Karpas-422 (cell line): ENCODE measurements around the gene EIF5A. TPM values are rescaled to one million over a fixed set of nuclear protein-coding genes. Genes with fewer than 3 reads are reported as not detected.
A peak's percentile ranks its signal among the peaks of the same experiment; 100 is the strongest.

Experiments used
- DNase-seq: peaks from one replicate; pipeline ENCODE4 v3.0.0-alpha.2; 2015
- H2AFZ ChIP-seq: fragments of 200-600 bp; sonication (generic); 2 replicates; pipeline ENCODE4 v1.6.1; 2014; ENCODE audit warnings: antibody characterized with exemption, low read length, mixed read lengths
- H3K27ac ChIP-seq: fragments of 200-600 bp; sonication (generic); 2 replicates; pipeline ENCODE4 v1.5.1; 2014; ENCODE audit warnings: mild to moderate bottlenecking, low read length, moderate library complexity
- H3K27me3 ChIP-seq: fragments of 200-600 bp; sonication (generic); 2 replicates; pipeline ENCODE4 v1.6.1; 2014; ENCODE audit warnings: low read length, mixed read lengths
- H3K36me3 ChIP-seq: fragments of 200-600 bp; sonication (generic); 2 replicates; pipeline ENCODE4 v1.6.1; 2014; ENCODE audit warnings: low read length, mixed read lengths; ENCODE audit not compliant: insufficient read depth
- H3K4me1 ChIP-seq: fragments of 200-600 bp; sonication (generic); 2 replicates; pipeline ENCODE4 v1.6.1; 2014; ENCODE audit warnings: mild to moderate bottlenecking, low read length, mixed read lengths
- H3K4me2 ChIP-seq: fragments of 200-600 bp; sonication (generic); 2 replicates; pipeline ENCODE4 v1.6.1; 2014; ENCODE audit warnings: low read length, low read depth, mild to moderate bottlenecking; ENCODE audit not compliant: poor library complexity, severe bottlenecking
- H3K4me3 ChIP-seq: fragments of 200-600 bp; sonication (generic); 2 replicates; pipeline ENCODE4 v1.5.1; 2014; ENCODE audit warnings: mild to moderate bottlenecking, antibody characterized with exemption, low read length, mixed read lengths
- H3K79me2 ChIP-seq: fragments of 200-600 bp; sonication (generic); 2 replicates; pipeline ENCODE4 v1.6.1; 2014; ENCODE audit warnings: mild to moderate bottlenecking, low read length, mixed read lengths
- H3K9ac ChIP-seq: fragments of 200-600 bp; sonication (generic); 2 replicates; pipeline ENCODE4 v1.6.0; 2014; ENCODE audit warnings: low read length
- H3K9me2 ChIP-seq: fragments of 200-600 bp; sonication (generic), shearing (Covaris generic); replicated peaks from 2 replicates; pipeline ENCODE4 v1.6.0; 2014; ENCODE audit warnings: mild to moderate bottlenecking, low read length, moderate library complexity; ENCODE audit not compliant: insufficient read depth
- H3K9me3 ChIP-seq: fragments of 300-700, 200-600 bp; sonication (generic); 2 replicates; pipeline ENCODE4 v1.6.1; 2014; ENCODE audit warnings: low read length, mixed read lengths
- H4K20me1 ChIP-seq: fragments of 200-600 bp; sonication (generic); 2 replicates; pipeline ENCODE4 v1.6.1; 2014; ENCODE audit warnings: mild to moderate bottlenecking, antibody characterized with exemption, low read length, low read depth; ENCODE audit not compliant: insufficient read depth
- total RNA-seq: library from RNA; depleted of rRNA; stranded (reverse); fragments of >200 nt; shearing (Covaris generic); gene quantifications from 2 replicates; pipeline ENCODE4 v1.2.3, GENCODE V29; 2014; ENCODE audit warnings: low replicate concordance

The EIF5A gene
- total RNA-seq, 1 experiment from 2014 or later = 231 TPM

DNA sequence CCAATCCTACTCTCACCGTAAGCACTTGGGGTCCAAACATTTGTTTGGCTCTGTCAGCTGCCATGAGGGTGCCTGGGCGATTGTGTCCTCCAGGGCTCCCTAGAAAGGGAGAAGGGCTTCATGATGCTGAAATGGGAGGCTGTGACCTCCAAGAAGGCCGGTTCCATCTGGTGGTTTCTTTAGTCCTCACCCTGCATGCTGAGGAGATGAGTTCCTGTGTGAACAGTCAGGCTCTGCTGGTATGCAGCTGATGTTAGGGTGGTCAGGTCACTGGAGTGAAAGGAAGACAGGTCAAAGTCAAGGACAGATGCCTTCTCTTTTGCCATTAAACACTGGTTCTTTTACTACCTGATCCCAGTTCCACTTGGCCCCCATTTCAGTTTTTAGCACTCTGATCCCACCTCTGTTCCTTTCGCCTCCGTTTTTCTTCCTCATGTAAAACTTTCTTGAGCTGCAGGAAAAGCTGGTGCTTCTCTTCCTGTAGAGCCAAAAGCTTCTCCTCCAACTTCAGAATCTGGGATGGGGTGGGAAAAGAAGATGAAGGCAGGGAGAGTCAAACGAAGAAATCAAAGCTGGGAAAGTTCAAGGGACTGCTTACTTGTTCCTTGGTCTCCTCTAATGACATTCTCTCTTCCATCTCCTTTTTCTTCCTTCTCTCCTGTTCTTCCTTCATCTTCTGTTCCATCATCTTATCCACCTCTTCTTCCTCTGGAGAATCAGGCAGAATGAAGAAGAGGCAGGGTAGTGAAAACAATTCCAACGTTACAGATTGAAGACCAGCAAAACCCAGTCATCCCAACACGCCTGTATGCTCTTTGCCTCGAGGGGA, 6.7 kb downstream of the EIF5A start:
- peak; percentile 74 for DNase-seq
- H3K4me3 ChIP-seq = peak overlapping the region; percentile 89
- peak overlapping the region; percentile 78 for H3K9ac ChIP-seq
- no peaks in the 10 kb centered on the region for H3K9me3 ChIP-seq
- peaks cover 43% of the 10 kb centered on the region for H3K36me3 ChIP-seq
- H3K4me1 ChIP-seq = peaks cover 57% of the 10 kb centered on the region
- H4K20me1 ChIP-seq = peaks cover 37% of the 10 kb centered on the region
- H3K4me2 ChIP-seq = peak overlapping the region; percentile 83
- H2AFZ ChIP-seq = no peak overlapping the region
- no peaks in the 10 kb centered on the region for H3K27me3 ChIP-seq
- H3K9me2 ChIP-seq = no peaks in the 10 kb centered on the region
- H3K79me2 ChIP-seq = peaks cover 19% of the 10 kb centered on the region
- peak overlapping the region; percentile 63 for H3K27ac ChIP-seq

- DNase-seq = peak; percentile 96
- H3K4me1 ChIP-seq = peaks cover 49% of the 10 kb centered on the region
- peaks cover 10% of the 10 kb centered on the region for H3K79me2 ChIP-seq
- H3K27me3 ChIP-seq = no peaks in the 10 kb centered on the region
- H3K27ac ChIP-seq = peak within 1 kb of the TSS; percentile 63
- peak within 1 kb of the TSS; percentile 78 for H3K9ac ChIP-seq
- H4K20me1 ChIP-seq = peaks cover 28% of the 10 kb centered on the region
- peak within 1 kb of the TSS; percentile 83 for H3K4me2 ChIP-seq
- H2AFZ ChIP-seq = no peak within 1 kb of the TSS
- peaks cover 35% of the 10 kb centered on the region for H3K36me3 ChIP-seq
- H3K4me3 ChIP-seq = peak within 1 kb of the TSS; percentile 89
- H3K9me2 ChIP-seq = no peaks in the 10 kb centered on the region
- H3K9me3 ChIP-seq = no peaks in the 10 kb centered on the region
These were observed 7.5 kb downstream of the EIF5A start, which contains the start of gene GPS2 for GRCh38 chr17:7314719-7315569. TSS of gene GPS2 (minus strand) at chr17:7315360. CDS start at chr17:7315052, 308 bp downstream.

DNA sequence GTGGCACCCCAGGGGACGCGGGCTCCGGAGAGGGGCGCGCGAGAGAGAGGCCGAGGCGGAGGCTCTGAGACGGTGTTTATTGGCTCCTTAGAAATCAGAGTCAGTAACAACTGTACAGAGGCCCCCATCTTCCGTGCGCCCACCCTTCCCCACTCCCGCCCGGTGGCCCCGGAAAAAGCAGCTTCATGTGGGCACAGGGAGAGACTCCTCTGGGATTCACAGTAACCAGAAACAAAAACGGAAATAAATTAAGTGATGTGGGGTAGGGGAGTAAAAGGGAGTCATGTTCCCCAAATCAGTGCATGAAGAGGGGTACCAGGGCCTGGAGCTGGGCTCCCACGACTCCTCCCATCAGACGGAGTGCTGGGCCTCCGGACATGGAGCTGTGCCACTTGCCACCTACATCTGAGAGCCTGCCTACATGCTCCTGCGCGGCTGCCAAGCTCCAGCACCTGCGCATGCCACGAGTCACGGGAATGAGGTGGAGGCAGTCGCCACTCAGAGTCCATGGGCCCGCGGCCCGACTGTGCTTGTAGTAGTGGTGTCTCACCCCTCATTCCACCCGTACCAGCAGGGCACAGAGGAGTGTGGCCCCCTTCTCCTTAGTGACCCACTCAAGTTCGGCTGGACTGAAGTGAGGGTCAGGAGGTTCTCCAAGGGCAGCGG, 8.3 kb downstream of the EIF5A start:
- Histone ChIP-seq H3K4me3 (peak overlapping the region; percentile 89), H3K36me3 (peaks cover 30% of the 10 kb centered on the region), H2AFZ (no peak overlapping the region)

DNA sequence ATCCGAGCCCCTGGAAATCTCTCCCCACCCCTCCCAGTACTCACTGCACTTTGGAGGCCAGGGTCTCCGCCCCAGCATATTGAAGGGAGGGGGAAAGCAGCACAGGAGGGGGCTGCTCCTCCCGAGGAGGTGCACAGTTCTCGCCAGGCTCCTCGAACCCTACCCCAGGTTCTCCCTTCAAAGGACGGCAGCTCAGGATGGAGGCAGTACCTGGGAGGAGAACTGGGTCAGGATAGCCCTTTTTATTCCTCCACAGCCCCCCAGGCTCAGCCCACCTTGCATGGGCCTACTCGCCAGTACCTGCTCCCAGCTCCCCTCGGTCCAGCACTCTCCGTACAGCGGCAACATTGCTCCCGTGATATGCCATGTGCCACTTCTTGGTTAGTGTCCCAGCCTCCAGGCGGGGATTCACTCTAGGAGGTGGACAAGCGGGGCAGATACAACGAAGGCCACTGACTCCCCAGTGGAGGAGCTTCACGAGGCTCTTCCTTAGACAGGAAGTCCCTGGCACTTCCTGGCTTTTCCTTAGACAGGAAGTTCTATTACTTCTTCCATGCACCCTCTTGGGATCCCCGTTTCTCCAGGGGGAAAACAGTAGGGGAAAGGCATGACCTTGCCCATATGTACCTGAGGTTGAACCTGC, 9.9 kb downstream of the EIF5A start:
- Histone ChIP-seq H3K9ac (no peak overlapping the region), H3K27ac (no peak overlapping the region), H2AFZ (no peak overlapping the region), H3K79me2 (no peaks in the 10 kb centered on the region), H3K9me3 (no peaks in the 10 kb centered on the region), H3K36me3 (peaks cover 21% of the 10 kb centered on the region), H3K4me3 (no peak overlapping the region), H4K20me1 (peaks cover 11% of the 10 kb centered on the region; the same call in 1 of the 2 replicates), H3K4me2 (no peak overlapping the region), H3K27me3 (no peaks in the 10 kb centered on the region), H3K4me1 (peaks cover 32% of the 10 kb centered on the region), H3K9me2 (no peaks in the 10 kb centered on the region)
- DNase-seq = no peak

More for the DNA sequence above, 8.3 kb downstream of the EIF5A start:
- H3K9me2 ChIP-seq = no peaks in the 10 kb centered on the region
- H3K4me2 ChIP-seq = peak overlapping the region; percentile 83
- no peaks in the 10 kb centered on the region for H3K9me3 ChIP-seq
- DNase-seq = no peak
- no peaks in the 10 kb centered on the region for H3K27me3 ChIP-seq
- peaks cover 3% of the 10 kb centered on the region for H3K79me2 ChIP-seq
- H3K9ac ChIP-seq = peak overlapping the region; percentile 78
- peaks cover 41% of the 10 kb centered on the region for H3K4me1 ChIP-seq
- peak overlapping the region; percentile 63 for H3K27ac ChIP-seq
- peaks cover 21% of the 10 kb centered on the region for H4K20me1 ChIP-seq

DNA sequence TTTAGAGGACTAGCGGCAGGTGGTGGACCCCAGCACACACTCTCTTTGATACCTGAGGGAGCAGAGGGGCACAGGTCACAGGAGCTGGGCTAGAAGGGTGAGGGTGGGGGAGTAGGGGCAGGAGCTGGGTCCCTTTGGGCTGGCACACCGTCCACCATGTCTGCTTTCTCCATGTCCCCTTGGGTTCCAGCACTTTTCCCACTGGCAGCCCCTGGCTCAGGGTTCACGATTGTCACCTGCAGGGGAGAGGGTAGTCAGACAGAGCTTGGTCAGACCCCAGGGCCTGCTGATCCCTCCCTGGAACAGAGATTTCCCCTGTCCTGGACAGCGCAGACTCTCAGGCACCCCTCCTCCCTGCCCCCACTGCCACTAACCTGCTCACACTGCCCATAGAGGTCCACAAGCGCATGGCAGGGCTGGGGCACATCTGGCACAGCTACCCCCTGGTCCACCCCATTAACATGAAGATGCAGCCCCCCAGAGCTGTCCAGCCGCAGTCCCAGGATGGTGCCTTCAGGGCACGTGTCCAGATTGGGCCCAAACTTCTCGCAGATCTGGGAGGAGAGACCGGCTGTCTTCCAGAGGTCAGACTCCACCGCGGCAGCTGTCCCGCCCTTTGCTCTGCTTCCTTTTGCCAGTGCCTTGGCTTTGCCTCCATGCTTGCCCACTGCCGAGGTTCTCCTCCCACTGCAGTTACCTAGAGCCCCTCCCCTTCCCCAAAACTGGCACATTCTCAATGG, 10.9 kb downstream of the EIF5A start:
- Histone ChIP-seq H3K27me3 (no peaks in the 10 kb centered on the region), H3K9ac (no peak overlapping the region), H3K4me3 (no peak overlapping the region), H3K36me3 (peaks cover 22% of the 10 kb centered on the region), H3K79me2 (no peaks in the 10 kb centered on the region), H4K20me1 (peaks cover 6% of the 10 kb centered on the region; the same call in 1 of the 2 replicates), H2AFZ (no peak overlapping the region), H3K9me3 (no peaks in the 10 kb centered on the region), H3K4me2 (no peak overlapping the region), H3K4me1 (peaks cover 22% of the 10 kb centered on the region), H3K27ac (no peak overlapping the region), H3K9me2 (no peaks in the 10 kb centered on the region)
- no peak for DNase-seq

GRCh38 chr17:7321466-7321865, 14.0 kb downstream of the EIF5A start:
- Histone ChIP-seq H3K27ac (no peak overlapping the region), H3K36me3 (peaks cover 27% of the 10 kb centered on the region), H4K20me1 (no peaks in the 10 kb centered on the region), H3K9ac (no peak overlapping the region), H3K27me3 (no peaks in the 10 kb centered on the region), H3K9me2 (no peaks in the 10 kb centered on the region), H3K4me2 (no peak overlapping the region), H3K9me3 (no peaks in the 10 kb centered on the region), H3K79me2 (no peaks in the 10 kb centered on the region), H3K4me3 (no peak overlapping the region), H2AFZ (no peak overlapping the region), H3K4me1 (peaks cover under 1% of the 10 kb centered on the region; the same call in 1 of the 2 replicates)
- no peak for DNase-seq

GRCh38 chr17:7322520-7323194, 15.2 kb downstream of the EIF5A start:
- H3K27me3 ChIP-seq = no peaks in the 10 kb centered on the region
- H3K9me3 ChIP-seq = no peaks in the 10 kb centered on the region
- no peak overlapping the region for H3K27ac ChIP-seq
- H3K4me1 ChIP-seq = peaks cover 4% of the 10 kb centered on the region
- H3K9me2 ChIP-seq = no peaks in the 10 kb centered on the region
- no peak for DNase-seq
- peaks cover 11% of the 10 kb centered on the region for H3K79me2 ChIP-seq
- no peaks in the 10 kb centered on the region for H4K20me1 ChIP-seq
- no peak overlapping the region for H3K4me3 ChIP-seq
- H3K9ac ChIP-seq = no peak overlapping the region
- peaks cover 24% of the 10 kb centered on the region for H3K36me3 ChIP-seq
- H2AFZ ChIP-seq = no peak overlapping the region
- H3K4me2 ChIP-seq = no peak overlapping the region
